Measurements from ENCODE around the gene TRIM28. TPM values are rescaled to one million over a fixed set of nuclear protein-coding genes. Genes with fewer than 3 reads are reported as not detected.

TRIM28 gene
- total and polyA plus RNA-seq, 7 donors = 84.8 to 236 (median 201) TPM

GRCh38 chr19:58549664-58550361 is 5.9 kb downstream of the TRIM28 start:
- H3K9me3 ChIP-seq = no peaks in the 10 kb centered on the region
- H3K36me3 ChIP-seq = peaks cover 46 to 69% (median 56%) of the 10 kb centered on the region in 4 donors
- H3K27ac ChIP-seq = no peak overlapping the region
- intact Hi-C loops (cut with DNase I) = no loop called here
- no peaks in the 10 kb centered on the region for H3K27me3 ChIP-seq
- peak; percentile 64 for DNase-seq
- no peak for TF ChIP-seq POLR2AphosphoS5 (IDR thresholded peaks at IDR 0.05)
- TF ChIP-seq POLR2A (IDR thresholded peaks at IDR 0.05) = no peak
- no peak for TF ChIP-seq EP300 (IDR thresholded peaks at IDR 0.05)
- TF ChIP-seq, protein P1, sequence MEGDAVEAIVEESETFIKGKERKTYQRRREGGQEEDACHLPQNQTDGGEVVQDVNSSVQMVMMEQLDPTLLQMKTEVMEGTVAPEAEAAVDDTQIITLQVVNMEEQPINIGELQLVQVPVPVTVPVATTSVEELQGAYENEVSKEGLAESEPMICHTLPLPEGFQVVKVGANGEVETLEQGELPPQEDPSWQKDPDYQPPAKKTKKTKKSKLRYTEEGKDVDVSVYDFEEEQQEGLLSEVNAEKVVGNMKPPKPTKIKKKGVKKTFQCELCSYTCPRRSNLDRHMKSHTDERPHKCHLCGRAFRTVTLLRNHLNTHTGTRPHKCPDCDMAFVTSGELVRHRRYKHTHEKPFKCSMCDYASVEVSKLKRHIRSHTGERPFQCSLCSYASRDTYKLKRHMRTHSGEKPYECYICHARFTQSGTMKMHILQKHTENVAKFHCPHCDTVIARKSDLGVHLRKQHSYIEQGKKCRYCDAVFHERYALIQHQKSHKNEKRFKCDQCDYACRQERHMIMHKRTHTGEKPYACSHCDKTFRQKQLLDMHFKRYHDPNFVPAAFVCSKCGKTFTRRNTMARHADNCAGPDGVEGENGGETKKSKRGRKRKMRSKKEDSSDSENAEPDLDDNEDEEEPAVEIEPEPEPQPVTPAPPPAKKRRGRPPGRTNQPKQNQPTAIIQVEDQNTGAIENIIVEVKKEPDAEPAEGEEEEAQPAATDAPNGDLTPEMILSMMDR (IDR thresholded peaks at IDR 0.05) = no peak
- no peak overlapping the region for H3K4me3 ChIP-seq
- peaks cover 0 to 43% (median 36%) of the 10 kb centered on the region in 4 donors for H3K4me1 ChIP-seq
- WGBS, 2 donors = 88 to 92% methylated on average over 11 of the region's 11 CpGs

DNA sequence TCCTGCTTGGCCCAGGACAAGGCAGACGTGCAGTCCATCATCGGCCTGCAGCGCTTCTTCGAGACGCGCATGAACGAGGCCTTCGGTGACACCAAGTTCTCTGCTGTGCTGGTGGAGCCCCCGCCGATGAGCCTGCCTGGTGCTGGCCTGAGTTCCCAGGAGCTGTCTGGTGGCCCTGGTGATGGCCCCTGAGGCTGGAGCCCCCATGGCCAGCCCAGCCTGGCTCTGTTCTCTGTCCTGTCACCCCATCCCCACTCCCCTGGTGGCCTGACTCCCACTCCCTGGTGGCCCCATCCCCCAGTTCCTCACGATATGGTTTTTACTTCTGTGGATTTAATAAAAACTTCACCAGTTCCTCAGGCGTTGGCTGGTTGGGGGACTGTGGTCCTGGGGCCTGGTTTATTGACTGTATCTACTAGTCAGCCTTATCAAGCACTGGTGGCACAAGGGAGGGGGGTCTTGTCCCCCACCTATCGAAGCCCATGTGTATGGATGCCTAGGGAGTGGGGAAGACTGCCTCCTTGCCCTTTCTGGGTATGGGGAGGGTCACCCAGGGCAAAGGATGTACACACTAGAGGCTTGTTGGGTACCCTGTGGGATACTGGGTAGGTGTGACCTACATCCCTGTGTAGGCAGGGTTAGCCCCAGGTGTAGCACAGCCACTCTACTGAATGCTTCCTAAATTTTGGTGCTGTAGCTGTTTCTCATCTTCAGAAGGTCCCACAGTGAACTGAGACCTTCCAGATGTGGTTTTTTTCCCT is 6.7 kb downstream of the TRIM28 start:
- H3K27me3 ChIP-seq = no peaks in the 10 kb centered on the region
- TF ChIP-seq POLR2AphosphoS5 (IDR thresholded peaks at IDR 0.05) = no peak
- TF ChIP-seq POLR2A (IDR thresholded peaks at IDR 0.05) = no peak
- TF ChIP-seq EP300 (IDR thresholded peaks at IDR 0.05) = no peak
- TF ChIP-seq, protein P1 (IDR thresholded peaks at IDR 0.05) = no peak
- intact Hi-C loops (cut with DNase I) = no loop called here
- H3K36me3 ChIP-seq = peaks cover 46 to 69% (median 56%) of the 10 kb centered on the region in 4 donors
- DNase-seq = no peak
- no peaks in the 10 kb centered on the region for H3K9me3 ChIP-seq
- H3K4me3 ChIP-seq = no peak overlapping the region
- peaks cover 0 to 43% (median 37%) of the 10 kb centered on the region in 4 donors for H3K4me1 ChIP-seq
- no peak overlapping the region for H3K27ac ChIP-seq
- 92 to 93% methylated on average over 13 of the region's 13 CpGs for WGBS, 2 donors

DNA sequence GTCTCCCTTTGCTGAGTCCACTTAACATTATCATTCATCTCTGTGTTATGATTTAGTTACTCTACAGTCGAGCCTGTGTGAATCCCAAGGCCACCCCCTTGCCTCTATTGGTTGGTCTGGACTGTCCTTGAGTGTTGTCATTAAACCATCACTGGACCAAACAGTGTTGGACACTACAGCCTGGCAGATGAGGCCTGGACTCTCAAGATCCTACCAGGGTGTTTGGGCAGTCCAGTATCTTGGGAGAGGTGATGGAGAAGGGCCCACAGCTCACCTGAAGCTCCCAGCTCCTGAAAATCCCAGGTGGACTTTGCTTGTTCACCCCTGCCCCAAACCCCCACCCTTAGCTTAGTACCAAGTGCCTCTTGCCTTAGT is 7.2 kb downstream of the TRIM28 start:
- Histone ChIP-seq H3K9me3 (no peaks in the 10 kb centered on the region), H3K27me3 (no peaks in the 10 kb centered on the region), H3K27ac (no peak overlapping the region), H3K4me1 (peaks cover 0 to 43% (median 37%) of the 10 kb centered on the region in 4 donors), H3K36me3 (peaks cover 48 to 69% (median 58%) of the 10 kb centered on the region in 4 donors), H3K4me3 (no peak overlapping the region)
- no peak for DNase-seq
- 40 to 51% methylated on average over 1 of the region's 1 CpG for WGBS, 2 donors
- TF ChIP-seq, protein P1 (IDR thresholded peaks at IDR 0.05) = no peak
- no peak for TF ChIP-seq EP300 (IDR thresholded peaks at IDR 0.05)
- intact Hi-C loops (cut with DNase I) = no loop called here

DNA sequence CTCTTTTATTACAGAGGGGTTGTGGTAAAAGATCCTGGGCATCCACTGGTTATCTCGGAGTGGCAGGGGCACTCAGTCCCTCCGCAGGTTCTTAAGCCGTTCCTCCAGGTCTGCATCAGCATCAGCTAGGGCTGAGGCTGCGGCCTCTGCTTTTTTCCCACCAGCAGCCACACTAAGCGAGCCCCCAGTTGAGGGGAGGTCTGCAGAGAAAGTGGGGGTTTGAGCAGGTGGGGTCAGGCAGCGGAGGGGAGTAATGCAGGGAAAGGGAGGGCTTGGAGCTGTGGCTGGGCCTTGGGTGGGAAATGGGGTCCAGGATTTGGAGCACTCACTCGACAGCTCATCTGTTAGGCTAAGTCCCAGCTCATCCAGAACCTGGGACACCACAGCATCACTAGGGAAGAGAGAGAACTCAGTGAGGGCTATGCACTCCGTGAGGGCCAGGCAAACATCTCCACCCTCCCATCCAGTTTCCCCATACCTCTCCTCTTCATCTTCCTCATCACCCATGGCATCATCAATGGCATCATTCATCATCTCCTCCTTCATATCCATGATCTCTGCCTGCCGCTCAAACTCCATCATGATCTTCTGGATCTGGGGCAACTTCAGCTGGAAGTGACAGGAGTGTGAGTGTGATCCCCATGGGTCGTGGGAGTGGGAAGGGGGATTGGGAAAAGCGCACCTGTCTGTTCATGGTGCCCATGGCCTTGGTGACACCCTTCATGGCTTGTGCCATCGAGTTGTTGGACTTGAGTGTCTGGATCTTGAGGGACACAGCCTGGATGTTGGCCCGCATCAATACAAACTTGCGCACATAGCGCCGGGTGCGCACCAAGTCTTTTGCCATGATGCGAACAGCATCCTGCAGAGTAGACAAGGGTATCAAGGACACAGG is 8.0 kb downstream of the TRIM28 start:
- H3K4me1 ChIP-seq = peaks cover 0 to 43% (median 37%) of the 10 kb centered on the region in 4 donors
- H3K4me3 ChIP-seq = no peak overlapping the region
- no peak for DNase-seq

More for the DNA sequence above, 8.0 kb downstream of the TRIM28 start:
- intact Hi-C loops (cut with DNase I) = no loop called here
- Histone ChIP-seq H3K27ac (no peak overlapping the region), H3K9me3 (no peaks in the 10 kb centered on the region), H3K36me3 (peaks cover 55 to 76% (median 65%) of the 10 kb centered on the region in 4 donors), H3K27me3 (no peaks in the 10 kb centered on the region)
- no peak for TF ChIP-seq POLR2A (IDR thresholded peaks at IDR 0.05)
- no peak for TF ChIP-seq EP300 (IDR thresholded peaks at IDR 0.05)
- TF ChIP-seq, protein P1 (IDR thresholded peaks at IDR 0.05) = no peak
- TF ChIP-seq POLR2AphosphoS5 (IDR thresholded peaks at IDR 0.05) = no peak
- 95 to 96% methylated on average over 18 of the region's 18 CpGs for WGBS, 2 donors
